K562 (cell line): ENCODE data around the gene SOX12. TPM values are rescaled to one million over a fixed set of nuclear protein-coding genes. Genes with fewer than 3 reads are reported as not detected.

ENCODE experiments used
- C11orf30 ChIP-seq: fragments of 450-650 bp; IDR thresholded peaks from 2 replicates; pipeline ENCODE4 v1.6.1; 2016; ENCODE audit warnings: low read depth, mild to moderate bottlenecking
- CXXC5 ChIP-seq: fragments of 250-450 bp; sonication (Bioruptor Pico); IDR thresholded peaks from 2 replicates; pipeline ENCODE4 v1.8.0; 2022; ENCODE audit warnings: inconsistent platforms, mild to moderate bottlenecking, moderate library complexity
- FOS ChIP-seq: IDR thresholded peaks from 3 replicates; pipeline ENCODE4 v1.6.1; 2011; ENCODE audit not compliant: insufficient read length; ENCODE audit errors: extremely low read depth
- FOXJ2 ChIP-seq: fragments of 200-800 bp; sonication (Bioruptor generic); IDR thresholded peaks from 2 replicates; pipeline ENCODE4 v1.6.1; 2016; ENCODE audit warnings: missing genetic modification characterization, missing compliant biosample characterization
- KDM5B ChIP-seq: fragments of 200-600 bp; sonication (generic); IDR thresholded peaks from 2 replicates; pipeline ENCODE4 v1.6.1; 2012; ENCODE audit warnings: low read depth, mild to moderate bottlenecking, moderate library complexity, low read length, control low read depth, inconsistent platforms; ENCODE audit not compliant: insufficient replicate concordance
- MAFG ChIP-seq: fragments of 450-650 bp; conservative IDR thresholded peaks from 2 replicates; pipeline ENCODE4 v1.6.1; 2016; ENCODE audit warnings: missing genetic modification characterization, missing compliant biosample characterization
- MCM2 ChIP-seq: fragments of 450-650 bp; IDR thresholded peaks from 2 replicates; pipeline ENCODE4 v1.6.1; 2017; ENCODE audit warnings: low read depth, mild to moderate bottlenecking
- MTA1 ChIP-seq: fragments of 450-650 bp; IDR thresholded peaks from 2 replicates; pipeline ENCODE4 v1.6.1; 2017; ENCODE audit warnings: borderline replicate concordance
- NR2C2 ChIP-seq, 2 experiments: fragments of 200-800 bp in 1 of 2; sonication (Bioruptor generic) in 1 of 2; sonication (generic) in 1 of 2; formaldehyde crosslinking in 1 of 2; IDR thresholded peaks; 2 replicates each; pipeline versions ENCODE4 v1.6.1 to v1.8.0; 2016 to 2022; ENCODE audit warnings: mild to moderate bottlenecking in 1 of 2, missing compliant biosample characterization in 1 of 2, missing genetic modification characterization in 1 of 2, missing genetic modification reagents in 1 of 2
- NR4A1 ChIP-seq, 2 experiments: fragments of 250-450 bp in 1 of 2; fragments of 450-650 bp in 1 of 2; sonication (Bioruptor Pico) in 1 of 2; IDR thresholded peaks; 2 replicates each; pipeline versions ENCODE4 v1.4.0 to v1.6.1; 2016 to 2020; ENCODE audit warnings: mild to moderate bottlenecking in 2 of 2, missing compliant biosample characterization in 1 of 2, missing genetic modification characterization in 1 of 2, moderate library complexity in 1 of 2
- PHF20 ChIP-seq: fragments of 450-650 bp; IDR thresholded peaks from 2 replicates; pipeline ENCODE4 v1.6.1; 2018; ENCODE audit not compliant: partially characterized antibody
- SMAD4 ChIP-seq: fragments of 250-450 bp; sonication (Bioruptor Pico); conservative IDR thresholded peaks from 2 replicates; pipeline ENCODE4 v1.8.0; 2021; ENCODE audit warnings: inconsistent platforms, mild to moderate bottlenecking, moderate library complexity
- SMARCA5 ChIP-seq: fragments of 450-650 bp; IDR thresholded peaks from 2 replicates; pipeline ENCODE4 v1.6.1; 2016
- SREBF2 ChIP-seq: sonication (generic); formaldehyde crosslinking; IDR thresholded peaks from 2 replicates; pipeline ENCODE4 v1.4.0; 2020; ENCODE audit warnings: mild to moderate bottlenecking, missing genetic modification reagents
- THRA ChIP-seq: fragments of 450-650 bp; IDR thresholded peaks from 2 replicates; pipeline ENCODE4 v1.6.1; 2017; ENCODE audit warnings: mild to moderate bottlenecking, moderate library complexity
- ZBTB17 ChIP-seq: fragments of 450-650 bp; formaldehyde crosslinking; IDR thresholded peaks from 2 replicates; pipeline ENCODE4 v1.4.0; 2020; ENCODE audit warnings: mild to moderate bottlenecking
- ZNF592 ChIP-seq: fragments of 450-650 bp; IDR thresholded peaks from 2 replicates; pipeline ENCODE4 v1.6.1; 2017; ENCODE audit warnings: antibody characterized with exemption, mild to moderate bottlenecking
- polyA plus RNA-seq, 8 experiments: library from polyadenylated mRNA; depleted of rRNA in 4 of 8; stranded (reverse) in 5 of 8; unstranded in 3 of 8; fragments of >200 nt; fragmentation: Nextera tagmentation in 2 of 8; fragmentation: Illumina TruSeq in 1 of 8; extraction: Ambion mirVana in 2 of 8; extraction: Trizol in 1 of 8; gene quantifications; 2 replicates each; pipeline versions ENCODE4 v1.2.1 to v1.2.3, GENCODE V29; 2011 to 2014; ENCODE audit warnings: inconsistent platforms in 1 of 8, missing spikeins in 1 of 8
- total RNA-seq, 7 experiments: library from RNA; depleted of rRNA in 6 of 7; stranded (reverse); fragments of >200 nt in 6 of 7; fragmentation: Illumina TruSeq in 2 of 7; extraction: Trizol in 2 of 7; gene quantifications; 2 replicates each; pipeline versions ENCODE4 v1.2.1 to v1.2.3, GENCODE V29; 2011 to 2021; ENCODE audit warnings: low replicate concordance in 1 of 7
- TF ChIP-seq, protein P1 (sequence below): fragments of 250-450 bp; sonication (Bioruptor Pico); IDR thresholded peaks from 2 replicates; pipeline ENCODE4 v1.4.0; 2020
- TF ChIP-seq, protein P2 (sequence below), 2 experiments: fragments of 450-650 bp in 1 of 2; sonication (generic) in 1 of 2; formaldehyde crosslinking in 1 of 2; IDR thresholded peaks in 1 of 2; conservative IDR thresholded peaks in 1 of 2; 2 replicates each; pipeline versions ENCODE4 v1.6.1 to v1.8.1; 2016 to 2023; ENCODE audit warnings: mild to moderate bottlenecking in 2 of 2, moderate library complexity in 2 of 2, inconsistent platforms in 1 of 2, missing genetic modification reagents in 1 of 2

The SOX12 gene
- total and polyA plus RNA-seq, 9 of the 15 experiments (the other 6 are each of a cell fraction or from before 2014, with no cell fraction given), result 0.42 to 26.3 (median 2.6) TPM

DNA sequence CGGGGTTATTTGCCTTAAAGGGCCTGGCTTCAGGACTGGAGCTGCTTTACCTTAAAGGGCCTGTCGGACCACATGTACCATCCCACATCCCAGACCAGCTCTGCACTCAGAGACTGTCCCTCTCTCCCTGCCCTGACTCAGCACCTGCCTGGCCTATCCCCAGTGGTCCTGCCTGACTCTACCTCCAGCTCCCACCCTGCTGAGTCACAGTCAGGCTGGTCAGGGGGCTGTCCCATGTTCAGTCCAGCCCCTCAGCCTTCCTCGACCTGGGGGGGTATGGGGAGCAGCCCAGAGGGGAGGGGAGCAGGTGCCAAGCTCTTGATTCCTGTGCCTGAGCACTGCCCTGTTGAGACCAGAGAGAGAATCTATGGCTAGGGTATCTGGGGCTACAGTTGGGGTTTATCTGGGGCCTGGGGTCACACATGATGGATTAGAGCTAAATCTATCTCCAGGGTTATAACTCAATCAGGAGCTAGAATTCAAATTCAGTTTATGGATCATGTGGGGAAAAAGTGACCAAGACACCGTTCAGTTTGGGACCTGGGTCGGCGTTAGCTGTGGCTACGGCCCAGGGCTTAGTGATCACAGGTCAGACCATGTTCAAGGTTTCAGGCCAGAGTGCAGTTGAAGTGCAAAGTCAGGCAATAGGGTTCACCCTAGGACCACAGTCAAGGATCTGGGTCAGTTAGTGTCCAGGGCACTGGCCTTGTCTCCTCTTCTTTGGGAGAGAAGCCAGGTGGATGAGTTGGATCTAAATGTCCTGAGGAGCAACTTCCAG lies 45.8 kb downstream of the SOX12 start (continued):
- peak; percentile 8 for TF ChIP-seq KDM5B
- no peak for TF ChIP-seq SREBF2 (CRISPR knock-in tag)
- peak; percentile 65; the same call in 1 of the 2 replicates for TF ChIP-seq ZNF592
- TF ChIP-seq NR2C2 (CRISPR knock-in tag; IDR thresholded peaks at IDR 0.05), result no peak
- TF ChIP-seq NR2C2 (tag; IDR thresholded peaks at IDR 0.05), result no peak
- TF ChIP-seq MAFG, result 0 out of 2 replicates have a peak, but pooled peaks have one; percentile 45
- TF ChIP-seq, protein P1, sequence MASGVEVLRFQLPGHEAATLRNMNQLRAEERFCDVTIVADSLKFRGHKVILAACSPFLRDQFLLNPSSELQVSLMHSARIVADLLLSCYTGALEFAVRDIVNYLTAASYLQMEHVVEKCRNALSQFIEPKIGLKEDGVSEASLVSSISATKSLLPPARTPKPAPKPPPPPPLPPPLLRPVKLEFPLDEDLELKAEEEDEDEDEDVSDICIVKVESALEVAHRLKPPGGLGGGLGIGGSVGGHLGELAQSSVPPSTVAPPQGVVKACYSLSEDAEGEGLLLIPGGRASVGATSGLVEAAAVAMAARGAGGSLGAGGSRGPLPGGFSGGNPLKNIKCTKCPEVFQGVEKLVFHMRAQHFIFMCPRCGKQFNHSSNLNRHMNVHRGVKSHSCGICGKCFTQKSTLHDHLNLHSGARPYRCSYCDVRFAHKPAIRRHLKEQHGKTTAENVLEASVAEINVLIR (CRISPR knock-in tag), result no peak
- no peak for TF ChIP-seq FOXJ2 (tag)
- TF ChIP-seq PHF20, result no peak
- TF ChIP-seq FOS, result no peak
- no peak for TF ChIP-seq MCM2
- TF ChIP-seq, protein P2, sequence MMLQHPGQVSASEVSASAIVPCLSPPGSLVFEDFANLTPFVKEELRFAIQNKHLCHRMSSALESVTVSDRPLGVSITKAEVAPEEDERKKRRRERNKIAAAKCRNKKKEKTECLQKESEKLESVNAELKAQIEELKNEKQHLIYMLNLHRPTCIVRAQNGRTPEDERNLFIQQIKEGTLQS (IDR thresholded peaks at IDR 0.05), result peak; percentile 25; the same call in 1 of the 2 replicates
- TF ChIP-seq, protein P2 (CRISPR knock-in tag; conservative IDR thresholded peaks at IDR 0.05), result no peak
- TF ChIP-seq MTA1, result no peak
- TF ChIP-seq THRA, result no peak
- peak; percentile 50; the same call in 1 of the 2 replicates for TF ChIP-seq ZBTB17 (CRISPR knock-in tag)
- TF ChIP-seq CXXC5, result peak; percentile 32
- TF ChIP-seq SMAD4 (CRISPR knock-in tag), result peak; percentile 27
- TF ChIP-seq SMARCA5, result 0 out of 2 replicates have a peak, but pooled peaks have one; percentile 14
- TF ChIP-seq NR4A1 (CRISPR knock-in tag; IDR thresholded peaks at IDR 0.05), result no peak
- peak; percentile 89 for TF ChIP-seq NR4A1 (tag; IDR thresholded peaks at IDR 0.05)
- peak; percentile 94 for TF ChIP-seq C11orf30
